Measurements from ENCODE around the gene CTNND2.

The CTNND2 gene

GRCh38 chr5:11164531-11165294 is 739.5 kb downstream of the CTNND2 start:
- DNase-seq (ENCODE audit: low read depth): no peak

DNA sequence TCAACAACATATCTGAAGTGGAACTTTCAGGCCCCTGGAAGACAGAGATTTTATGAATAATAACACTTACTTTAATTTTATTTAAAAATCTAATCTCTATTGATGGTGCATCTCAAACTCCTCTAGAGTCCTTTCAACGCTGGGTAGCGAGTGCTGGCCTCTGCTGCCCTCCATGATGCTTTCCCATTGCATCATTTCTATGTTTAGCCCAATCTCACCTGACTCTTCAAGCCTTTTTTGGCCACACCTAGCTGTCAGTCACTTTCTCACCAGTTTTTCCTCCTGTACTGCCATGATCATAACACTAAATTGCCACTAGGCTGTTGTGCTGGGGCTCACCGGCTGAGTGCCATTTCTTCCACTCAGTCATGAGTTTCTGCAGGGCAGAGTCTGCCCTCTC is 747.1 kb downstream of the CTNND2 start:
- no peak for DNase-seq (ENCODE audit: low read depth)

- DNase-seq (ENCODE audit: low read depth): no peak
Measured at GRCh38 chr5:11153670-11154382, 750.4 kb downstream of the CTNND2 start.

- no peak for DNase-seq (ENCODE audit: low read depth)
Measured at GRCh38 chr5:11152368-11152767, 751.9 kb downstream of the CTNND2 start.

- no peak for DNase-seq (ENCODE audit: low read depth)
Measured at GRCh38 chr5:11150976-11151375, 753.3 kb downstream of the CTNND2 start.

DNA sequence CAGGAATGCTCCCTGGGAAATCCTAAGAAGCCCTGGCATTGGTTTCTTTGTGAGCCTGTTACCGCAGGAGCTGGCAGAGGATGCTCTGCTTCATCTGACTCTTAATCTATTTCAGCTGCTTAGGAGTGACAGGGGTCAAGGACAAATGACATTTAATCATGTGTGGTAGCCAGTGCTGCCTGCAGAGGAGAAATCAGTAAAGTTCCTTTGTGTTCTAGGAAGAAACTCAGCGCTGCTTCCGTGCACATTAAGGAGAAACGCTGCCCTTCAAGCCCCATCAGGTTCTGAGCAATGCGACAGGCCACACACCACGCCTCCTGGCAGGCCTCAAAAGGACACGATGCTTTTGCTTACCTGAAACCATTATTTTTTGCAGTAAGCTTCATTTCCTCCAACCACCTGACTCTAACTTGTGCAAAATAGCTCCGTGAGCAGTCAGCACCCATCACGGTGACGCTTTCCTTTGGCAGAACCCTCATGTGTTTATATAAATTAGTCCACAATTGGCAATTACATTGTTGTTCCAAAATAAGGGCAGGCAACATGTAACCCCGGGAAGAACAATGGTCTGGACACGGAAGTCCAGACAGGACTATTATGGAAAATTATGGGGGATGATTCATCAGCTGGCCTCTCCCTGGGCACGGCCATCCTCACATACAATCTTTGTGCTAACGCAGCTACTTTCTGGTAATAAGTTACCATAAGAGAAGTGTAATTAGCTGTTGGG is 755.3 kb downstream of the CTNND2 start:
- DNase-seq (ENCODE audit: low read depth): no peak

GRCh38 chr5:11146171-11146570 is 758.1 kb downstream of the CTNND2 start:
- no peak for DNase-seq (ENCODE audit: low read depth)

DNA sequence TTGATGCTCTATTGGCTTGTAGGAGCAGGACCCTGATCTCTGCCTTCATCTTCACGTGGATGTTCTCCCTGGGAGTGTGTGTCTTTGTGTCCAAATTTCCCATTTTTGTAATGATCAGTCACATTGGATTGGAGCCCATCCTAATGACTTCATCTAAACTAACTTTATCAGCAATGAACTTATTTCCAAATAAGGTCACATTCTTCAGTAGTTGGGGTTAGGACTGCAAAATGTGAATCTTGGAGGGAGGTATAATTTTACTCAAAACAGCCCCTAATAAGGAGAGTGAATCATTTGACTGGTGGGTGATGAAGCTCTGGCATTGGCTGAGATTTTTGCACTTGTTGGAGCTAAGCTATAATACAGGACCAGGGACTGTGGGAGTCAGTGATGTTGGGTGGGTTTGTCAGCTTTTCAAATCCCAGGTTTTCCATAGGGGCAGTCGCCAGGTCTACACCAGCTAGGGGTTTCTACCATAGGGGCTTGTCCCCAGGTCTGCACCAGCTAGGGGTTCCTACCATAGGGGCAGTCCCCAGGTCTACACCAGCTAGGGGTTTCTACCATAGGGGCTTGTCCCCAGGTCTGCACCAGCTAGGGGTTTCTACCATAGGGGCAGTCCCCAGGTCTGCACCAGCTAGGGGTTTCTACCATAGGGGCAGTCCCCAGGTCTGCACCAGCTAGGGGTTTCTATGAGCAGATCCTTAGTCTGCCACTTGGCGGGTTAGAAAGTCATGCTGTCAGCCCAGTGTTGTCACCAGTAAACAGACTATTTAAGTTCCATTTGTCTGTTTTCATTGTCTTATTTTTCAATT is 760.6 kb downstream of the CTNND2 start:
- no peak for DNase-seq (ENCODE audit: low read depth)

DNA sequence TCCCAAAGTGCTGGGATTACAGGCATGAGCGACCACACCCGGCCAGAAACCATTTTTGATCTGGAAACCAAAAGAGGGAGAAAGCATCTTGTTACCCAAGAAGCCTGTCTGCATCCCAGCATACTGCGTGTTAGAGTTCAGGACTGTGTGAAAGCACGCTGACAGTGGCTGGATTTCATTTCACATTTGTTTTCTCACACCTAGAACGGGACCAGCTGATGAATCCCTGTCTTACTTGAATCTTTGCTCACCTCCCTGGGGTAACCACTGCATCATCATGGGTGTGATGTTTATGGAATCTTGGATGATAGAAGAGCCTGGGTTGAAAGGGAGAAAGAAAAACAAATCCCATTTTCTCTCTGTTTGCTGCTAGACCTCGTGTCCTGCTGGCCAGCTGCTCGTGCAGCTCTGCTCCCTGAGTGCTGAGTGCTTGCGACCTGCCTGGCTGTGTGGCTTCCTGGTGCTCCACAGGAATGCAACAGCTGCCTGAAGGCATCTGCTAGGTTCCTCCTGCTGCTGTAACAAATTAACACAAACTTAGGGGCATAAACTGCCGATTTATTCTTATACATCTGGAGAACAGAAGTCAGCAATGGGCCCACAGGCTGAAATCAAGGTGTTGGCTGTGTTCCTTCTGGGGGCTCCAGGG is 764.9 kb downstream of the CTNND2 start:
- DNase-seq (ENCODE audit: low read depth): no peak

GRCh38 chr5:11130131-11130530 is 774.1 kb downstream of the CTNND2 start:
- no peak for DNase-seq (ENCODE audit: low read depth)

- DNase-seq (ENCODE audit: low read depth): no peak
Measured at GRCh38 chr5:11128021-11128420, 776.2 kb downstream of the CTNND2 start.

GRCh38 chr5:11126844-11127243 is 777.4 kb downstream of the CTNND2 start:
- no peak for DNase-seq (ENCODE audit: low read depth)

DNA sequence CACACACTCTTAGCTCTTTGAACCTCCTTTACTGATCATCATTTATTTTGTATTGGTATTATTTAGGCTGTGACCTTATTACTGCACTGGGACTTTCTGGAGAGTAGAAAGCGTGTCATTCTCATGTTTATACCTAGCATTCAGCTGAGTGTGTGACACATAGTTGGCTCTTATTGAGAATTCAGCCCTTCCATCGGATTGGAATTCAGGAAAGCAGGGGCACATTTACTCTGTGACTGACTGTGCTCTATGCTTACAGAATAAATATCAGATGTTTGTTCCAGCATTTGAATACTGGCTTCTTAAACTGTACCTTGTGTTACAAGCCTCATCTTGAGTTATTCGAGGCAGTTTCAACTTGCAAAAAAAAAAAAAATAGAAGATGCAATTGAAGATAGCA is 782.4 kb downstream of the CTNND2 start:
- DNase-seq (ENCODE audit: low read depth): no peak

- DNase-seq (ENCODE audit: low read depth): no peak
Measured at GRCh38 chr5:11110128-11110527, 794.1 kb downstream of the CTNND2 start.

GRCh38 chr5:11105696-11106095 is 798.5 kb downstream of the CTNND2 start:
- no peak for DNase-seq (ENCODE audit: low read depth)

DNA sequence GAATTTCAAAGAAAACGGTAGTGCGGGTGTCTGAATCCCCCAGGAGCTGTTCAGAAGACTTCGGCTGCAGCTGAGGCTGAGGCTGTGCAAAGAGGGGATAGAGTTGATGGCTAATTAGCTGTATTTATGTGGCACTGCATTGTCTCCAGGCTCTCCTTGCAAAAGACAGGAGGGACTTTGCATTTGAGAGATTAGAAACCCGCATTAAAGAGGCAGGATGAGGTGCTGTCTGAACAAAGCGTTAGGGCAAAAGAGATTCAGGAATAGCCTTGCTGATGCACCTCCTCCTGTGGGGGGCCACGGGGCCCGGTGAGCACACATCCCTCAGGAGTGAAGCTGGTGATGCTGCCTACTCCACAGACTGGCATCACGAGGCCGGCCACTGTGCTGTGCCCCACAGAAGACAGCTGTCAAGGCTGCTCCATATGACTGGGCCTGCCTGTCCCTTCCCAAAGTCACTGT is 799.6 kb downstream of the CTNND2 start:
- DNase-seq (ENCODE audit: low read depth): no peak

DNA sequence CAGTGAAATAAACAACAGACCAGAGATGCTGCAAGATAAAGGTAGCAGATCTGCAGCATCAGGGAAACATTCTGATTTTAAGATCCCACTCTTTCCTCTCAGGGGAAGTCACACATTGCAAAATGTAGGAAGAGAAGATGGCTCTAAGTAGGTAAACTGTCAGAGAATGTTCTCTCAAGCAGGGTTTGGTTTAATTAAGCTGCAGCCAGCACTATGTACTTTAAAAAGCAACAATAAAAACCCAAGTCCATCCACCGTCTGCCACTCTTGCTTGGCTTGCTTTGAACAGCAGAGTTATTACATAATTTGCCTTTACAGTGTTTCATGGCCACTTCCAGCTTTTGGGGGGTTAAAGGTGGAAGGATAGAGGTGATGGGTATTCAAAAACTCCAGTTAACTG is 800.0 kb downstream of the CTNND2 start:
- DNase-seq (ENCODE audit: low read depth): no peak

GRCh38 chr5:11084111-11084510 is 820.1 kb downstream of the CTNND2 start:
- DNase-seq (ENCODE audit: low read depth): no peak

- DNase-seq (ENCODE audit: low read depth): no peak
Measured at GRCh38 chr5:11082404-11082945, 821.8 kb downstream of the CTNND2 start.

DNA sequence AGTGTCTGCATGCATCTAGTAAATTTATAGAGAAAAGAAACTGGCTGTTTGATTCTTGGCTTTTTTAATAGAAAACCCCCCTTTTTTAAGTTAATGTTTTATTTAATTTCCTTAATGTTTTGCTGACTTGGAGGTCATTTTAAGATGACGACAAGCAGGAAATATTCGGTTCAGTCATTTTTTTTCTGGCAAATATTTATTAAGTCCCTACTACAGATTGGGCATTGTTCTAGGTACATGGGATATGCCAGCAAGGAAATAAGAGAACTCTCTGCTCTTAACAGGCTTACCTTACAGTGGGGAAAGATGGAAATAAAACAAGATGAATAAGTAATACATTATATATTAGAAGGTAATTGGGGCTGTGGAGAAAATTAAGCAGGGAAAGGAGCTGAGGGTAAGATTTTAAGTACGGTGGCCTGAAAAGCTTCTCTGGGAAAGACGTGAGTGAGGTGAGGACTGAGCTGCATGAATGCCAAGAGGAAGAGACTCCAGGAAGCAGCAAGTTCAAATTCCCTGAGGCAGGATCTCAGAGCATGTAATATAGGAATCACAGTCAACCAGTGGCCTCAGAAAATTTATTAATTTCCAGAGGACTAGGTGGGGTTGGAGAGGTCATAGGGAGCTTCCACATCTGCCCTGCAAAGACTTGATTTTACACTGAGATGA is 827.2 kb downstream of the CTNND2 start:
- DNase-seq (ENCODE audit: low read depth): no peak

Data from stimulated activated CD8-positive, alpha-beta memory T cell treated with anti-CD3 and anti-CD28 coated beads, Interleukin-4, amount 100 ng/mL, for 24 hours (primary cell).